HG02571 (cell line): Measurements from ENCODE around the gene MSRB1.

Experiments
- ATAC-seq: cut with Tn5 transposase; IDR thresholded peaks from one replicate; pipeline ENCODE4 v1.9.1; 2021; ENCODE audit warnings: mild to moderate bottlenecking, moderate library complexity; ENCODE audit not compliant: unreplicated experiment

Gene MSRB1

GRCh38 chr16:1918351-1919326 is 24.4 kb downstream of the MSRB1 start, which contains the start of gene HS3ST6:
Gene HS3ST6 (minus strand): TSS chr16:1918415. CDS start chr16:1918323, 92 bp downstream.
- no peak for ATAC-seq

GRCh38 chr16:1917665-1918350 is 25.2 kb downstream of the MSRB1 start:
- no peak for ATAC-seq

GRCh38 chr16:1917056-1917664 is 25.8 kb downstream of the MSRB1 start:
- no peak for ATAC-seq

- ATAC-seq = no peak
These were observed 26.4 kb downstream of the MSRB1 start for GRCh38 chr16:1916640-1916990.

- no peak for ATAC-seq
These were observed 27.0 kb downstream of the MSRB1 start for GRCh38 chr16:1915732-1916639.

GRCh38 chr16:1914988-1915387 is 28.0 kb downstream of the MSRB1 start:
- ATAC-seq = no peak

- no peak for ATAC-seq
These were observed 28.9 kb downstream of the MSRB1 start for GRCh38 chr16:1914084-1914608.

GRCh38 chr16:1913327-1914083 is 29.5 kb downstream of the MSRB1 start:
- ATAC-seq = no peak

GRCh38 chr16:1912215-1912543 is 30.8 kb downstream of the MSRB1 start:
- no peak for ATAC-seq

GRCh38 chr16:1911467-1912214 is 31.4 kb downstream of the MSRB1 start:
- no peak for ATAC-seq

- no peak for ATAC-seq
These were observed 33.3 kb downstream of the MSRB1 start for GRCh38 chr16:1909561-1910231.

- ATAC-seq = no peak
These were observed 34.0 kb downstream of the MSRB1 start for GRCh38 chr16:1908983-1909382.

- ATAC-seq = no peak
These were observed 34.8 kb downstream of the MSRB1 start for GRCh38 chr16:1908184-1908583.

- no peak for ATAC-seq
These were observed 35.7 kb downstream of the MSRB1 start for GRCh38 chr16:1907226-1907860.

GRCh38 chr16:1906846-1907165 is 36.2 kb downstream of the MSRB1 start:
- no peak for ATAC-seq

GRCh38 chr16:1906055-1906845 is 36.7 kb downstream of the MSRB1 start:
- no peak for ATAC-seq
